Astrocyte (in vitro differentiated cells and primary cell): ENCODE results near the gene MARK1. TPM values are rescaled to one million over a fixed set of nuclear protein-coding genes. Genes with fewer than 3 reads are reported as not detected.

Source experiments
- DNase-seq: peaks from one replicate; pipeline ENCODE4 v3.0.0-alpha.2; 2010; ENCODE audit warnings: low read depth
- FAIRE-seq: peaks from 2 replicates; lab custom pipeline; 2011; peaks lifted over from hg19 to GRCh38; lab: Jason Lieb, UNC
- H2AFZ ChIP-seq: 2 replicates; pipeline ENCODE4 v1.6.0; 2012; ENCODE audit warnings: low read depth, low read length, inconsistent platforms
- H3K27ac ChIP-seq: 2 replicates; pipeline ENCODE4 v1.5.1; 2011; ENCODE audit warnings: low read depth, low read length, inconsistent platforms
- H3K27me3 ChIP-seq: 2 replicates; pipeline ENCODE4 v1.6.0; 2011; ENCODE audit warnings: low read length, inconsistent platforms; ENCODE audit not compliant: insufficient read depth
- H3K36me3 ChIP-seq: 2 replicates; pipeline ENCODE4 v1.5.1; 2011; ENCODE audit warnings: low read length, inconsistent platforms; ENCODE audit not compliant: insufficient read depth
- H3K4me1 ChIP-seq: 2 replicates; pipeline ENCODE4 v1.5.1; 2011; ENCODE audit warnings: low read length, inconsistent platforms; ENCODE audit not compliant: insufficient read depth
- H3K4me2 ChIP-seq: 2 replicates; pipeline ENCODE4 v1.6.0; 2012; ENCODE audit warnings: low read length, inconsistent platforms
- H3K4me3 ChIP-seq: 2 replicates; pipeline ENCODE4 v1.5.1; 2011; ENCODE audit warnings: low read depth, mild to moderate bottlenecking, low read length, inconsistent platforms; ENCODE audit not compliant: insufficient read depth
- H3K79me2 ChIP-seq: 2 replicates; pipeline ENCODE4 v1.6.0; 2012; ENCODE audit warnings: mild to moderate bottlenecking, low read length, inconsistent platforms; ENCODE audit not compliant: insufficient read depth
- H3K9ac ChIP-seq: 2 replicates; pipeline ENCODE4 v1.6.0; 2012; ENCODE audit warnings: mild to moderate bottlenecking, low read length, inconsistent platforms
- H3K9me3 ChIP-seq: 2 replicates; pipeline ENCODE4 v1.5.1; 2012; ENCODE audit warnings: low read depth, mild to moderate bottlenecking, low read length, inconsistent platforms; ENCODE audit not compliant: insufficient read depth
- H4K20me1 ChIP-seq: 2 replicates; pipeline ENCODE4 v1.6.0; 2012; ENCODE audit warnings: low read length, inconsistent platforms; ENCODE audit not compliant: insufficient read depth
- H3K27ac Mint-ChIP-seq: one replicate; pipeline ENCODE4 v1.8.0; 2021; ENCODE audit warnings: mild to moderate bottlenecking, mixed read lengths; ENCODE audit not compliant: unreplicated experiment
- H3K27me3 Mint-ChIP-seq: one replicate; pipeline ENCODE4 v1.8.0; 2021; ENCODE audit warnings: low read depth, mixed read lengths; ENCODE audit not compliant: unreplicated experiment
- H3K36me3 Mint-ChIP-seq: one replicate; pipeline ENCODE4 v1.8.0; 2021; ENCODE audit warnings: low read depth, mixed read lengths; ENCODE audit not compliant: unreplicated experiment
- H3K4me1 Mint-ChIP-seq: one replicate; pipeline ENCODE4 v1.8.0; 2021; ENCODE audit warnings: low read depth, mixed read lengths; ENCODE audit not compliant: unreplicated experiment
- H3K4me3 Mint-ChIP-seq: one replicate; pipeline ENCODE4 v1.8.0; 2021; ENCODE audit warnings: mild to moderate bottlenecking, moderate library complexity, mixed read lengths; ENCODE audit not compliant: unreplicated experiment
- H3K9me3 Mint-ChIP-seq: one replicate; pipeline ENCODE4 v1.8.0; 2021; ENCODE audit warnings: mild to moderate bottlenecking, mixed read lengths; ENCODE audit not compliant: unreplicated experiment
- EZH2 ChIP-seq: IDR thresholded peaks from 2 replicates; pipeline ENCODE4 v1.6.1; 2012; ENCODE audit warnings: mild to moderate bottlenecking, low read length, inconsistent platforms; ENCODE audit not compliant: insufficient read depth
- total RNA-seq: library from RNA; stranded (reverse); gene quantifications from 2 replicates; pipeline ENCODE4 v1.2.1, GENCODE V29; 2021
- TF ChIP-seq, protein P1 (sequence below): IDR thresholded peaks from 2 replicates; pipeline ENCODE4 v1.5.1; 2011; ENCODE audit warnings: low read depth, mild to moderate bottlenecking, inconsistent platforms, low read length, moderate library complexity; ENCODE audit not compliant: insufficient read depth

MARK1 gene
- total RNA-seq, 1 donor from 2014 or later = 10.8 TPM

DNA sequence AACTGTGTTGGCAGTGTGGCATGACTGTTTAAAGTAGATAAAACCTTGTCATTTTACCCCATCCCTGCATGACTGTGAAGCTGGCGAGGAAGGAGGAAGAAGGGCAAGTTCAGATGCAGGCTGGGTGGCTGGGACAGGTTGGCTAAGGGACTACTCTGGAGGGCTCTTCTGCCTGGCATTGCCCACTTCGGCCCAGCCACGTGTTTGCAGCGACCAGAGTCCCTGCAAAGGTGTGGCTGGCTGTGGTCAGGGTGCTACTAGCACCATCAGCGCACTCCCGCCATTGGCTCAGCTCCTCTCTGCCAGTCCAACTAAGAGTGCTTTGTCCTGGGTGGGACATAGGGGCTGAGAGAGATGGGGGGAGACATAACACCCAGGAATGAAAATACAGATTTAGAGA lies 169.4 kb downstream of the MARK1 start:
- Mint-ChIP-seq H3K27ac (no peak overlapping the region), H3K4me1 (no peaks in the 10 kb centered on the region), H3K27me3 (peaks cover 15% of the 10 kb centered on the region), H3K36me3 (no peaks in the 10 kb centered on the region), H3K9me3 (no peaks in the 10 kb centered on the region), H3K4me3 (no peak overlapping the region)
- H3K79me2 ChIP-seq = no peaks in the 10 kb centered on the region
- TF ChIP-seq, protein P1, sequence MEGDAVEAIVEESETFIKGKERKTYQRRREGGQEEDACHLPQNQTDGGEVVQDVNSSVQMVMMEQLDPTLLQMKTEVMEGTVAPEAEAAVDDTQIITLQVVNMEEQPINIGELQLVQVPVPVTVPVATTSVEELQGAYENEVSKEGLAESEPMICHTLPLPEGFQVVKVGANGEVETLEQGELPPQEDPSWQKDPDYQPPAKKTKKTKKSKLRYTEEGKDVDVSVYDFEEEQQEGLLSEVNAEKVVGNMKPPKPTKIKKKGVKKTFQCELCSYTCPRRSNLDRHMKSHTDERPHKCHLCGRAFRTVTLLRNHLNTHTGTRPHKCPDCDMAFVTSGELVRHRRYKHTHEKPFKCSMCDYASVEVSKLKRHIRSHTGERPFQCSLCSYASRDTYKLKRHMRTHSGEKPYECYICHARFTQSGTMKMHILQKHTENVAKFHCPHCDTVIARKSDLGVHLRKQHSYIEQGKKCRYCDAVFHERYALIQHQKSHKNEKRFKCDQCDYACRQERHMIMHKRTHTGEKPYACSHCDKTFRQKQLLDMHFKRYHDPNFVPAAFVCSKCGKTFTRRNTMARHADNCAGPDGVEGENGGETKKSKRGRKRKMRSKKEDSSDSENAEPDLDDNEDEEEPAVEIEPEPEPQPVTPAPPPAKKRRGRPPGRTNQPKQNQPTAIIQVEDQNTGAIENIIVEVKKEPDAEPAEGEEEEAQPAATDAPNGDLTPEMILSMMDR = no peak
- TF ChIP-seq EZH2 = no peak
- no peak overlapping the region for H3K9ac ChIP-seq
- no peaks in the 10 kb centered on the region for H3K27me3 ChIP-seq
- DNase-seq = no peak
- H3K4me1 ChIP-seq = no peaks in the 10 kb centered on the region
- no peak overlapping the region for H3K4me2 ChIP-seq
- H3K27ac ChIP-seq = no peak overlapping the region
- H3K36me3 ChIP-seq = no peaks in the 10 kb centered on the region
- no peak overlapping the region for H3K4me3 ChIP-seq
- no peaks in the 10 kb centered on the region for H4K20me1 ChIP-seq
- H2AFZ ChIP-seq = no peak overlapping the region
- no peak for FAIRE-seq
- no peaks in the 10 kb centered on the region for H3K9me3 ChIP-seq

DNA sequence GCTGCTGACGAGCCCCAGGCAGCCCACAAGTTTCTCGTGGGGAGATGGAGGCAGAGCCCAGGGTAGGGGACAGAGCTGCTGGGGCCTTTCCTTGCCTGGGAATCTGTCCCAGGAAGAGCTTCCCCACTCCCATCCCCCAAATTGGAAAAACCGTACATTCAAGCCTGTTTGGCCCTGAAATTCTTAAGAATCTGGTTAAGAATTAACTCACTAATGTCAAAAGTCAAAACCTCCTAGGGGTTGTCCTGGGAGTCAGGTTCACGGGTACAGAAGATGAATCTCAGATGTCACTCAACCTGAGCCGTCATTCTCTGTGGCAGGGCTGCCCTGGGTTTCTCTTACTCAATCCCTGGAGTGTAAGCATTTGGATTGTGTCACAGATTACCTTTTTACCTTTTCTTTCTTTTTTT lies 170.7 kb downstream of the MARK1 start:
- H3K27ac Mint-ChIP-seq = no peak overlapping the region
- H2AFZ ChIP-seq = no peak overlapping the region
- H3K4me1 ChIP-seq = no peaks in the 10 kb centered on the region
- FAIRE-seq (no peak), DNase-seq (no peak)
- no peak overlapping the region for H3K4me2 ChIP-seq
- H3K4me3 Mint-ChIP-seq = no peak overlapping the region
- no peak overlapping the region for H3K4me3 ChIP-seq
- H3K9ac ChIP-seq = no peak overlapping the region
- H3K9me3 ChIP-seq = no peaks in the 10 kb centered on the region
- peaks cover 13% of the 10 kb centered on the region for H3K27me3 Mint-ChIP-seq
- no peaks in the 10 kb centered on the region for H3K79me2 ChIP-seq
- H3K4me1 Mint-ChIP-seq = peaks cover 2% of the 10 kb centered on the region
- H3K36me3 ChIP-seq = no peaks in the 10 kb centered on the region
- TF ChIP-seq, protein P1 = no peak
- TF ChIP-seq EZH2 = no peak
- H3K27ac ChIP-seq = no peak overlapping the region
- H3K9me3 Mint-ChIP-seq = peaks cover 2% of the 10 kb centered on the region
- no peaks in the 10 kb centered on the region for H3K36me3 Mint-ChIP-seq
- H4K20me1 ChIP-seq = no peaks in the 10 kb centered on the region
- no peaks in the 10 kb centered on the region for H3K27me3 ChIP-seq

DNA sequence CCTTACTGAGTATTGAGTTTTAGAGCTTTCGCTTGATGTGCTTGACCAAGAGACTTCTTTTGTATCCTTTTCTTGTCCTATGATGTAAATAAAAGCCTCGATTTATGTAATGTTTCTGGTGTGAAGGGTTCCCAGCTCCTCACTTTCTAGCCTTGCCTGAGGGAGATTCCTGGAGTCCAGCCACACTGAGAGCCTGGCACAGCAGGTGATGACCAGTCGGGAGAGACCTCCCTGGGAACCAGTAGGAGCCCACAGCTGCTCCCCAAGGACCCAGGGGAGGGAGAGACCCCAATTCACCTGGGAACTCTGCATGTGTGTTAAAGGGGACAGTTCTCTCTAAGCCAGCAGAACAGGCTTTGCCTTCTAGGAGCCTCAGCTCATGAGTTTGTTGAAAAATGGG lies 171.1 kb downstream of the MARK1 start:
- no peak for FAIRE-seq
- peaks cover 2% of the 10 kb centered on the region for H3K9me3 Mint-ChIP-seq

More for the DNA sequence above, 171.1 kb downstream of the MARK1 start:
- Histone ChIP-seq H3K27me3 (no peaks in the 10 kb centered on the region), H3K4me3 (no peak overlapping the region), H4K20me1 (no peaks in the 10 kb centered on the region), H2AFZ (no peak overlapping the region), H3K4me2 (no peak overlapping the region), H3K27ac (no peak overlapping the region), H3K9me3 (no peaks in the 10 kb centered on the region), H3K9ac (no peak overlapping the region), H3K79me2 (no peaks in the 10 kb centered on the region), H3K36me3 (no peaks in the 10 kb centered on the region), H3K4me1 (no peaks in the 10 kb centered on the region)
- peaks cover 2% of the 10 kb centered on the region for H3K4me1 Mint-ChIP-seq
- H3K27ac Mint-ChIP-seq = no peak overlapping the region
- DNase-seq = no peak
- H3K27me3 Mint-ChIP-seq = peaks cover 13% of the 10 kb centered on the region
- H3K36me3 Mint-ChIP-seq = no peaks in the 10 kb centered on the region
- no peak for TF ChIP-seq EZH2
- TF ChIP-seq, protein P1 = no peak
- no peak overlapping the region for H3K4me3 Mint-ChIP-seq
